HepG2 (cell line): ENCODE results near the gene POLR3E. TPM values are rescaled to one million over a fixed set of nuclear protein-coding genes. Genes with fewer than 3 reads are reported as not detected.

ENCODE experiments used
- AKAP8 ChIP-seq: sonication (generic); formaldehyde crosslinking; IDR thresholded peaks from 2 replicates; pipeline ENCODE4 v1.5.1; 2020; ENCODE audit warnings: mild to moderate bottlenecking, missing genetic modification reagents
- CAMTA2 ChIP-seq: sonication (generic); formaldehyde crosslinking; IDR thresholded peaks from 2 replicates; pipeline ENCODE4 v1.4.0; 2020; ENCODE audit warnings: mild to moderate bottlenecking, missing genetic modification reagents, borderline replicate concordance
- ETV6 ChIP-seq: sonication (generic); formaldehyde crosslinking; conservative IDR thresholded peaks from 2 replicates; pipeline ENCODE4 v1.4.0; 2020; ENCODE audit warnings: missing genetic modification reagents
- HNF1A ChIP-seq, 2 experiments: sonication (generic) in 1 of 2; formaldehyde crosslinking in 1 of 2; IDR thresholded peaks; 2 replicates each; pipeline versions ENCODE4 v1.4.0 to v1.6.1; 2016 to 2020; ENCODE audit warnings: borderline replicate concordance in 1 of 2, low read depth in 1 of 2, mild to moderate bottlenecking in 1 of 2, missing genetic modification reagents in 1 of 2
- NR2F2 ChIP-seq: IDR thresholded peaks from 2 replicates; pipeline ENCODE4 v1.6.1; 2012; ENCODE audit warnings: low read depth, inconsistent platforms, borderline replicate concordance
- POLR2A ChIP-seq, 2 experiments: IDR thresholded peaks; 2 replicates each; pipeline ENCODE4 v1.6.1; 2011; ENCODE audit warnings: low read depth in 2 of 2, low read length in 2 of 2, mild to moderate bottlenecking in 1 of 2, moderate library complexity in 1 of 2; ENCODE audit not compliant: insufficient read depth in 1 of 2
- RBM22 ChIP-seq: fragments of 200-400 bp; formaldehyde crosslinking; optimal IDR thresholded peaks from 2 replicates; pipeline ENCODE3; 2017; ENCODE audit warnings: mild to moderate bottlenecking, low read length, moderate library complexity
- REPIN1 ChIP-seq: sonication (generic); formaldehyde crosslinking; IDR thresholded peaks from 2 replicates; pipeline ENCODE4 v1.8.0; 2022; ENCODE audit warnings: missing genetic modification reagents, low read depth, mild to moderate bottlenecking, borderline replicate concordance
- SRSF9 ChIP-seq: fragments of 200-400 bp; formaldehyde crosslinking; IDR thresholded peaks from 2 replicates; pipeline ENCODE4 v1.6.1; 2018; ENCODE audit warnings: borderline replicate concordance, mild to moderate bottlenecking, low read depth, low read length; ENCODE audit not compliant: insufficient read depth, poor library complexity, severe bottlenecking
- TARDBP ChIP-seq: sonication (generic); formaldehyde crosslinking; IDR thresholded peaks from 2 replicates; pipeline ENCODE4 v1.8.0; 2022; ENCODE audit warnings: mild to moderate bottlenecking, missing genetic modification reagents
- TRIM24 ChIP-seq: sonication (generic); formaldehyde crosslinking; IDR thresholded peaks from 2 replicates; pipeline ENCODE4 v1.8.0; 2022; ENCODE audit warnings: mild to moderate bottlenecking, missing genetic modification reagents
- YEATS2 ChIP-seq: sonication (generic); formaldehyde crosslinking; IDR thresholded peaks from 2 replicates; pipeline ENCODE4 v1.4.0; 2020; ENCODE audit warnings: missing genetic modification reagents, borderline replicate concordance
- ZBTB40 ChIP-seq, 2 experiments: fragments of 450-650 bp in 1 of 2; sonication (generic) in 1 of 2; formaldehyde crosslinking in 1 of 2; IDR thresholded peaks; 2 replicates each; pipeline versions ENCODE4 v1.6.1 to v1.8.0; 2016 to 2022; ENCODE audit warnings: antibody characterized with exemption in 1 of 2, mild to moderate bottlenecking in 1 of 2, missing genetic modification reagents in 1 of 2
- ZNF510 ChIP-seq: sonication (generic); formaldehyde crosslinking; IDR thresholded peaks from 2 replicates; pipeline ENCODE4 v1.4.0; 2020; ENCODE audit warnings: low read depth, mild to moderate bottlenecking, missing genetic modification reagents
- ZNF598 ChIP-seq: sonication (generic); formaldehyde crosslinking; IDR thresholded peaks from 2 replicates; pipeline ENCODE4 v1.5.1; 2020; ENCODE audit warnings: mild to moderate bottlenecking, missing genetic modification reagents, borderline replicate concordance
- ZNF660 ChIP-seq: sonication (generic); formaldehyde crosslinking; IDR thresholded peaks from 2 replicates; pipeline ENCODE4 v1.5.1; 2020; ENCODE audit warnings: mild to moderate bottlenecking, low read depth, missing genetic modification reagents, borderline replicate concordance
- polyA plus RNA-seq, 8 experiments: library from polyadenylated mRNA; depleted of rRNA in 3 of 8; stranded (reverse) in 7 of 8; unstranded in 1 of 8; fragments of >200 nt; fragmentation: Illumina TruSeq in 4 of 8; extraction: Trizol in 4 of 8; gene quantifications; 2 replicates each; pipeline versions ENCODE4 v1.2.1 to v1.2.3, GENCODE V29; 2011 to 2016; ENCODE audit warnings: low read depth in 4 of 8, missing spikeins in 1 of 8, mixed read lengths in 1 of 8; ENCODE audit not compliant: insufficient read depth in 1 of 8
- total RNA-seq, 5 experiments: library from RNA; depleted of rRNA; stranded (reverse); fragments of >200 nt; fragmentation: Illumina TruSeq; extraction: Trizol; gene quantifications; 2 replicates each; pipeline ENCODE4 v1.2.3, GENCODE V29; 2016; ENCODE audit warnings: low read depth in 1 of 5

POLR3E gene
- total and polyA plus RNA-seq, 2 of the 13 experiments (the other 11 are each of a cell fraction or from before 2014, with no cell fraction given) = 135 to 262 TPM

- TF ChIP-seq ZBTB40 (IDR thresholded peaks at IDR 0.05) = no peak
- TF ChIP-seq ZBTB40 (CRISPR knock-in tag; IDR thresholded peaks at IDR 0.05) = peak; percentile 43; the same call in 1 of the 2 replicates
- TF ChIP-seq YEATS2 = no peak
- TF ChIP-seq NR2F2 = no peak
- no peak for TF ChIP-seq REPIN1 (CRISPR knock-in tag)
- peak; percentile 96 for TF ChIP-seq RBM22
- no peak for TF ChIP-seq HNF1A (IDR thresholded peaks at IDR 0.05; ENCODE audit: low read depth)
- TF ChIP-seq HNF1A (CRISPR knock-in tag; IDR thresholded peaks at IDR 0.05; ENCODE audit: borderline replicate concordance) = no peak
- TF ChIP-seq SRSF9 = no peak
- no peak for TF ChIP-seq CAMTA2
- TF ChIP-seq TARDBP (CRISPR knock-in tag) = no peak
- peak; percentile 15; the same call in 1 of the 2 replicates for TF ChIP-seq ETV6
- TF ChIP-seq AKAP8 (CRISPR knock-in tag) = 0 out of 2 replicates have a peak, but pooled peaks have one; percentile 43
- no peak for TF ChIP-seq ZNF660 (CRISPR knock-in tag)
- peak; percentile 40; the same call in 1 of the 2 replicates for TF ChIP-seq ZNF598 (CRISPR knock-in tag)
- TF ChIP-seq TRIM24 (CRISPR knock-in tag) = no peak
- no peak for TF ChIP-seq ZNF510
- peak; percentile 18 to 47; a peak in 2 of 4 replicates for TF ChIP-seq POLR2A (IDR thresholded peaks at IDR 0.05; ENCODE audit: insufficient read depth in 1 of 2, low read depth in 2 of 2, low read length in 2 of 2)
Observed at GRCh38 chr16:22335668-22336246, 38.5 kb downstream of the POLR3E start (continued).
